ENCODE data around the gene COX7A1.
A peak's percentile ranks its signal among the peaks of the same experiment; 100 is the strongest.
"Not testable (repeated sequence)": the region's sequence is repeated elsewhere in the genome, so short reads cannot be mapped to it uniquely, and the experiment has no call there.

COX7A1 gene

GRCh38 chr19:36141039-36141927, 11.0 kb downstream of the COX7A1 start:
- peak; percentile 1 for DNase-seq

DNA sequence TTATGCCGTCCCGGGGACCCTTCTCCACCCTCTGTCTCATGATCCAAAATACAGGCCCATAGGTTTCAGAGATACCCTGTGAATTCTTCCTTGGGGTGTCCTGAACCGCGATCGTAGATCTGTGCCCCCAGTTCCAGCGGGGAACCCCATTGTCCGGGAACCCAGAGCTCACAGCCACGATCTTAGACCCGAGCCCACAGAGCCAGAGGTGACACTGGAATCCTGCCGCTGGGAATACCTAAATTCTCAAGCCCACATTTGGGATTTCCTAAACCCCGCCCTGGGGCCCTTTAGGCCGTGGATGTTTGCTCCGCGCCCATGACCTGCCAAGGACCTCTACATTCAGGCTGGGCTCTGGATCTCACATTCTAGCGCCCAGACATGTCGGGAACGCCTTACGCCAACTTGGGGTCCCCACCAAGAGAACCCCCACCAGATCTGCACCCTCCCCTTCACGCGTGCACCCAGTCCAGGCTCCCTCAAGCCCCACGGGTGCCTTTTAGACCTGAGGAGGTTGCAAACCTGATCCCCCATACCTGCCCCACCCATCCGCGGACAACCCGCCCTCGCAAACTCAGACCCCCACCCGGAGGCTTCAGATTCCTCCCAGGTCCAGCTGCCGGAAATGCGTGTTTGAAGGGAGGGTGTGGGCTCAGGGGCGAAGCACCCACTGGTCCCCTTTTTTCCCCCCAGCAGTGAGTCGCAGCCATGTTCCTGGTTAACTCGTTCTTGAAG, 11.8 kb downstream of the COX7A1 start:
- DNase-seq: no peak

GRCh38 chr19:36139473-36140303, 12.6 kb downstream of the COX7A1 start, which contains the start of gene CAPNS1:
CAPNS1 (plus strand) TSS chr19:36140066; CDS start chr19:36141012, 946 bp downstream.
- DNase-seq: peak; percentile 27

DNA sequence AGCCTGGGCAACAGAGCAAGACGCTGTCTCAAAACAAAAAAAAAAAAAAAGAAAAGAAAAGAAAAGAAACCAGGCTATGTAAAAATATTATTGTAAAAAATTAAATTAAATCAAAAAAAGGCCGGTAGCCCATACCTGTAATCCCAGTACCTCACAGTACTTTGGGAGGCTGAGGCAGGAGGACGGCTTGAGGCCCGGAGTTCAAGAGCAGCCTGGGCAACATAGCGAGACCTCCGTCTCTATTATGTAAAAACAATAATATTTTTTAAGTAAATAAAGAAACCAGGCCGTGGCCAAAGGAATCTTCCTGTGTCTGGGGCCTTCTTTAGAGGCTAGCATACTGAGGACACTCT, 13.2 kb downstream of the COX7A1 start:
- no peak for DNase-seq

DNA sequence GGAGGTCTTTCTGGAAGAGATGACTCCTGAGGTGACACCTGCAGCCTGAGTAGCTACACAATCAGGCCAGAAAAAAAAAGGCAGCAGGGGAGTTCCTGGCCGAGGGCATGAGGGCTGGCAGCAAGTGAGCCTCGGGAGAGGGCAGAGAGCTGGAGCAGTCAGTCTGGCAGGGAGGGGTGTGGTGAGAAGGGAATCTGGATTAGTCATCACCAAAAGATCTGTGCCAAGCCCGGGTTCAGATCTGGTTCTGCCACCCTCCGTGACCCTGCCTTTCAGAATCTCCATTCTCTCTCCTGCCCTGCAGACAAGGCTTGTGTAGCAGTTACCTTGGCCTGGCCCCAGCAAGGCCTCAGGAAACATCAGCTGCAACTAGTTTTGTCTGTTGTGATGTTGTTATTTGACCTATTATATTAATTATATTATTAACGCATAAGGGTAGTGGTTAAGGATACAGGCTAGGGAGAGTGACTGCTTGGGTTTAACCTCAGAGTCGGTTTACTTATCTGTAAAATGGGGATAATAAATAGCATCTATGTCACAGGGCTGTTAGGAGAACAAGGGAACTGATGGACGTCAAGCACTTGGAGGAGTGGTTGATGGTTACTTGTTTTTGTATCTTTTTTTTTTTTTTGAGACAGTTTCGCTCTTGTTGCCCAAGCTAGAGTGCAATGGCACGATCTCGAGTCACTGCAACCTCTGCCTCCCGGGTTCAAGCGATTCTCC, 15.1 kb downstream of the COX7A1 start:
- DNase-seq: no peak

DNA sequence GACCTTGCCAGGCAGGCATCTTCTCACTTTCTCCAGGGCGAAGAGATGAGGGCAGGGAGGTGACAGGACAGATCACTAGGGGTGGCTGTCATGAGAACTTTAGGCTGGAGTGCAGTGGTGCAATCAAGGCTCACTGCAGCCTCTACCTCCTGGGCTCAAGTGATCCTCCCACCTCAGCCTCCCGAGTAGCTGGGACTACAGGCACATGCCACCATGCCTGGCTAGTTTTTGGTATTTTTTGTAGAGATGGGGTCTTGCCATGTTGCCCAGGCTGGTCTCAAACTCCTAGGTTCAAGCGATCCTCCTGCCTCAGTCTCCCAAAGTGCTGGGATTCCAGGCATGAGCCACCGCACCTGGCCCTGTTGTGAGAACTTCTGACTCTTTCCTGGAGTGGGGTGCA, 17.4 kb downstream of the COX7A1 start:
- DNase-seq: not testable (repeated sequence)

DNA sequence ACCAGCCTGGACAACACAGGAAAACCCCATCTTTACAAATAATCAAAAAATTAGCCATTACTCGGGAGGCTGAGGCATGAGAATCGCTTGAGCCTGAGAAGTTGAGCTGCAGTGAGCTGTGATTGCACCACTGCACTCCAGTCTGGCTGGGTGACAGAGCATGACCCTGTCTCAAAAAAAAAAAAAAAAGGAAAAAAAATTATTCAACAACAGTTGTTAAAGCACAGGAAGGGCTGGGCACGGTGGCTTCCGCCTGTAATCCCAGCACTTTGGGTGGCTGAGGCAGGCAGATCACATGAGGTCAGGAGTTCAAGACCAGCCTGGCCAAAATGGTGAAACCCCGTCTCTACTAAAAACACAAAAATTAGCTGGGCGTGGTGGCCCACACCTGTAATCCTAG, 21.0 kb downstream of the COX7A1 start:
- DNase-seq: not testable (repeated sequence)

DNA sequence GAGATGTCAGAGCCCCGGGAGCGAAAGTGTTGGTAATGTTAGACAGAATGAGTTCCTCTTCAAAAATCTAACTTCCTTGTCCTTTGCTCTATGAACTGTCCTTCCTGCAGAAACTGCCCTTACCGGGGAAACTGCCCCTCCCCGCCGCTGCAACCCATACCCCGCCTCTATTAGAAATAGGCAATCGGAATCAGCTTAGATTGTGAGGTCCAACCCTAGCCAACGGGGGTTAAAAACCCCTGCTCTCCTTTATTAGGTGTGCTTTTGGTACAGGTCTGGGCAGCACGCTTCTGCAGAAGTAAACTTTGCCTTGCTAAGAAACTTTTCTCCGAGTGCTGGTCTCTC, 23.9 kb downstream of the COX7A1 start:
- no peak for DNase-seq

GRCh38 chr19:36125557-36125956, 26.7 kb downstream of the COX7A1 start:
- no peak for DNase-seq

DNA sequence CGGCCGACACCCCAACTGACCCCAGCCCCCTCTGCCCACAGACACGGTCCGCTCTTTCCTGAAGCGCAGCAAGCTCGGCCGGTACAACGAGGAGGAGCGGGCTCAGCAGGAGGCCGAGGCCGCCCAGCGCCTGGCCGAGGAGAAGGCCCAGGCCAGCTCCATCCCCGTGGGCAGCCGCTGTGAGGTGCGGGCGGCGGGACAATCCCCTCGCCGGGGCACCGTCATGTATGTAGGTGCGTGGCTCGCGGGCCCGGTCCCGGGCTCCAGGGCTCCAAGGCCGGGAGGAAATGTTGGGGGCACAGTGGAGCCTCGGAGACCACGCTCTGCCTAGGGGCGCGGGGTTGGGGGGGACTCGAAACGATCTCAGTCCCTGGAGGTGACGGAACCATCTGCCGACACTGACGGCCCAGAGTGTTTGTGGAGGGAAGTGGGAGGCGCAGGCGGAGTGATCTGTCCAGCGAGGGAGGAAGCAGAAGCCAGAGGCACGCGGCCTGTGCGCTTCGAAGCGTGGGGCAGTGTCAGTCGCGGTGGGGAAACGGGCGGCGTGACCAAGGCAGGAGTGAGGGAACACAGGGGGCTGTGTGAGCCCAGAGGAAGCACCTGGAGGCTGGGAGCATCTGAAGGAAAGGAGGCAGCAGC, 30.6 kb downstream of the COX7A1 start:
- no peak for DNase-seq

DNA sequence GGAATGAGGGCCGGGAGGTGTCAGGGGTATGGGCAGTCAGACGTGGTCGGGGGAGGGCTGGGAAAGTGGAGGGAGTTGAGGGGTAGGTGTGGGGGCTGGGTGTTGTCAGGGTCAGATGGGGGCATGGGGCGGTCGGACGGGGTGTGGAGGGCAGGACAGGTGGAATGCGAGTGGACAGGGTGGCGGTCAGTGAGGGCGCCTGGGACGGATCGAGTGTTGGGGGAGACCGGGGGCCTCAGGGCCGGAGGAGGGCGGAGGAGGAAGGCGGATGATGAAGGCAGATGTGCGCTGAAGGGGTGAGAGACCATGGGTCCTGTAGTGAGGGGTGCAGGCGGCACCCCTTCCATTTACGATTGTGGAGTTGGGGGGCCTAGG, 31.3 kb downstream of the COX7A1 start:
- no peak for DNase-seq

- no peak for DNase-seq
Measured at GRCh38 chr19:36120092-36120983, 31.9 kb downstream of the COX7A1 start.

- no peak for DNase-seq
Measured at GRCh38 chr19:36116344-36116637, 36.0 kb downstream of the COX7A1 start.

DNA sequence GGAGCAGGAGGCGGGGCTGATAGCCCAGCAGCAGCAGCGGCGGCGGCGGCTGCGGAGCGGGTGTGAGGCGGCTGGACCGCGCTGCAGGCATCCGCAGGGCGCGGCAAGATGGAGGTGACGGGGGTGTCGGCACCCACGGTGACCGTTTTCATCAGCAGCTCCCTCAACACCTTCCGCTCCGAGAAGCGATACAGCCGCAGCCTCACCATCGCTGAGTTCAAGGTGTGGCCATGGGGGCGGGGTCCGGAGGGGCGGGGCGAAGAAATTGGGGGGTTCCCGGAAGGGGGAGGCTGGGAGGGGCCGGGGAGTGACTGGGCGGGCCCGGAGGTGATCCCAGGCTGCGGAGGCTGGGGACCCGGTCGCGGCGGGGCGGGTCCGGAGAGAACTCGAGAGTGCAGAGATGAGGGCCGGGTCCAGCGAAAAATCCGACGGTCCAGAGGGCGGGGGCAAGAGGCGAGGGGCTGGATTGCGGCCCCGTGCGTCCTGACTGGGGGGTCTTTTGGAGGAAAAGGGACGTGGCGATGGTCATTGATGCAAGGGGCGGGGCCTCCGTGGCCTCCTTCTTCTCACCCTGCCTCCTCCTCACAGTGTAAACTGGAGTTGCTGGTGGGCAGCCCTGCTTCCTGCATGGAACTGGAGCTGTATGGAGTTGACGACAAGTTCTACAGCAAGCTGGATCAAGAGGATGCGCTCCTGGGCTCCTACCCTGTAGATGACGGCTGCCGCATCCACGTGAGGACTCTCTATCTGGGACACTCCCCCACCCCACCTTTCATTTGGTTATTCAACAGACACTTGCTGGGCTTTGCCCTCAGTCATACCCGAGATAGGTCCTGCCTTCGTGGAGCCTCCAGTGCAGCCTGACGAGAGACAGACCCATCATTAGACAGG, 36.5 kb downstream of the COX7A1 start, which contains the start of gene TBCB:
Gene TBCB, plus strand, starts transcription at position 16 of the 891 bp plus-strand sequence. Its CDS starts 93 bp downstream, at position 109.
- no peak for DNase-seq

DNA sequence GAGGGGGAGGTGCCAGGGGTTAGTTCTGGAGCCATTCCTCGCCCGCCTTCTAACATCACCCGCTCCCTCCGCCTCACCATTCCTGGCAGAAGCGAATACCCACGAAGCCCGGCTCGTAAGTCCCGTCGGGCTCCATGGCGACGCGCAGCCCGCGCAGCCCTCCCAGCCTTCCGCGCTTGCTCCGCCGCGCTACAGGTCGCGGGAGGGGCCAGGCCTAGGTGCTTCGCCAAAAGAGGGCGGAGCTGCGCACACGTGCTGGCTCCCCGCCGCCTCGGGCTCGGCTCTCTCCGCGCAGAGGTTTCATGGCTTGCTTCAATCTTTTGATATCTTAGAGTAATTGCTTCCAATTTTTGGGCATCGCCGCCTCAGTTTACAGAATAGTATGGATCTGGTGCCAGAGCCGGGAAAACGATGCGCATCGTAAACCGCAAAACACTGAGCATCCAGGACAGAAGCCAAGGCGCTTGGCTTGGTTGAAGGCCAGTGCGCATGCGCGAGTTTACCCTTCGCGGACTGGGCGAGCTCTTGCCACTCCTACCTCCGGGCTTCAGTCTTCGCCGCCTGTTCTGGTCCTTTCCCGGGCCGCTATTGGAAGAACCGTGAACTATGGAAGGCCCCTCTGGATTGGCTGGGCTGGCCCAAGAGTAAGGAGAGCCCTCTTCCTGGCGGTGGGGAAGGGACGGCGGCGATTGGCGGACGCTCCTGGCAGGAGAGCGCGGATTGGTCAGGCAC, 37.4 kb downstream of the COX7A1 start, which contains the start of gene POLR2I:
Gene POLR2I, minus strand, starts transcription at position 155 of the 732 bp plus-strand sequence. Its CDS starts 19 bp downstream, at position 136.
- peak; percentile 98 for DNase-seq

GRCh38 chr19:36113894-36114720, 38.1 kb downstream of the COX7A1 start:
- no peak for DNase-seq

GRCh38 chr19:36113425-36113824, 38.8 kb downstream of the COX7A1 start:
- DNase-seq: no peak

- DNase-seq: no peak
Measured at GRCh38 chr19:36112678-36113077, 39.6 kb downstream of the COX7A1 start.

All from SIG-M5 (cell line).